Heart left ventricle (tissue), 16 donors: Measurements from ENCODE around the gene JDP2. TPM values are rescaled to one million over a fixed set of nuclear protein-coding genes. Genes with fewer than 3 reads are reported as not detected.

Experiments used
- ATAC-seq, 4 donors: fragments of 200-7000 bp; cut with Tn5 transposase; one replicate each; pipeline ENCODE4 v1.9.1; 2020 to 2022; ENCODE audit warnings: moderate library complexity in 4 of 4, mild to moderate bottlenecking in 3 of 4, moderate number of reproducible peaks in 1 of 4
- DNase-seq, 5 donors: peaks; one replicate each; pipeline ENCODE4 v3.0.0-alpha.2; 2020
- H3K27ac ChIP-seq, 12 donors: fragments of 200-600 bp; sonication (generic) in 4 of 12; one replicate each; pipeline versions ENCODE4 v1.5.0 to v1.8.0; 2016 to 2022; ENCODE audit warnings: mild to moderate bottlenecking in 2 of 12
- H3K27me3 ChIP-seq, 9 donors: fragments of 200-600 bp; sonication (generic) in 2 of 9; one replicate each; pipeline versions ENCODE4 v1.5.1 to v1.8.0; 2016 to 2022; ENCODE audit warnings: mild to moderate bottlenecking in 3 of 9
- H3K36me3 ChIP-seq, 9 donors: fragments of 200-600 bp; sonication (generic) in 2 of 9; one replicate each; pipeline versions ENCODE4 v1.5.0 to v1.8.0; 2018 to 2022; ENCODE audit warnings: mild to moderate bottlenecking in 2 of 9
- H3K4me1 ChIP-seq, 12 donors: fragments of 200-600 bp; sonication (generic) in 4 of 12; one replicate each; pipeline versions ENCODE4 v1.5.0 to v1.8.0; 2016 to 2022; ENCODE audit warnings: mild to moderate bottlenecking in 3 of 12
- H3K4me3 ChIP-seq, 12 donors: fragments of 200-600 bp; sonication (generic) in 4 of 12; one replicate each; pipeline versions ENCODE4 v1.5.0 to v1.8.0; 2017 to 2022; ENCODE audit warnings: mild to moderate bottlenecking in 9 of 12, moderate library complexity in 4 of 12
- H3K9me3 ChIP-seq, 12 donors: fragments of 200-600 bp; sonication (generic) in 4 of 12; one replicate each; pipeline versions ENCODE4 v1.5.0 to v1.8.0; 2016 to 2022; ENCODE audit warnings: mild to moderate bottlenecking in 1 of 12
- POLR2A ChIP-seq, 2 donors: fragments of 450-650 bp; IDR thresholded peaks; one replicate each; pipeline ENCODE4 v1.6.1; 2017; ENCODE audit warnings: antibody characterized with exemption in 2 of 2, mild to moderate bottlenecking in 2 of 2, moderate library complexity in 2 of 2
- WGBS, 4 donors: extraction: QIAGEN DNeasy Blood & Tissue Kit in 2 of 4; methylation state at CpG; one replicate each; pipeline versions ENCODE4 v1.1.5 to v1.1.7; 2013 to 2018; 5-methylcytosine and 5-hydroxymethylcytosine counted together
- intact Hi-C, 10 donors: fragments of 100-400 bp; cut with DNase I; formaldehyde crosslinking; loops; one replicate each; pipeline versions ENCODE4 v1.11.1 to v1.14.2; 2022
- polyA plus RNA-seq, 2 donors: library from polyadenylated mRNA; stranded (reverse); fragments of 200-250 nt; gene quantifications; one replicate each; pipeline ENCODE4 v1.2.3, GENCODE V29; 2013
- total RNA-seq, 9 donors: library from RNA; depleted of rRNA in 2 of 9; stranded (reverse); fragments of >200 nt in 2 of 9; fragmentation: NEBNext Ultra II Directional in 3 of 9; extraction: Animal tissue kit (Norgen Biotek cat#: 25700) in 3 of 9; gene quantifications; one replicate each; pipeline versions ENCODE4 v1.1.0 to v1.2.4, GENCODE V29; 2016 to 2023
- TF ChIP-seq, protein P1 (sequence below), 12 donors: fragments of 200-600 bp; sonication (generic) in 4 of 12; IDR thresholded peaks; one replicate each; pipeline versions ENCODE4 v1.5.0 to v1.8.0; 2018 to 2022; ENCODE audit warnings: antibody characterized with exemption in 12 of 12, mild to moderate bottlenecking in 5 of 12
- donor health status: ischemic (EF 13 %, LVEDD 7.1; RV severe dilation, severe dysfunction).
- donor health status: healthy with polysubstance abuse.
- donor health status: DM: no; HTN: yes; CAD: no.
- donor health status: DM: no; HTN: no; CAD: no.
- donor health status: ischemic (EF 25% LVEDD 6.9; RV normal size, moderate dysfunction).
- donor health status: ischemic (EF 25% LVEDD 5.7; RV mildly dilated, moderate dysfunction).
- donor health status: healthy.
- donor health status: DM: yes; HTN: yes; CAD: no.
- donor health status: ischemic (EF 35%, LVEDD 5.7; RV mildly dilated, moderate dysfunction).
- donor health status: nonischemic (EF 11% LVEDD 7.7; RV severe dilation, severe dysfunction).
- donor health status: DM: yes; HTN: yes; CAD: no.
- donor health status: PGD.
- donor health status: ischemic (EF 29% LVEDD 5.4; RV normal size, mild dysfunction).
- donor health status: nonischemic (EF 23%, LVEDD 6.1; RV moderate dilation, normal function).

Gene JDP2
- total and polyA plus RNA-seq, 11 donors, result 12.2 to 72.6 (median 28.1) TPM

DNA sequence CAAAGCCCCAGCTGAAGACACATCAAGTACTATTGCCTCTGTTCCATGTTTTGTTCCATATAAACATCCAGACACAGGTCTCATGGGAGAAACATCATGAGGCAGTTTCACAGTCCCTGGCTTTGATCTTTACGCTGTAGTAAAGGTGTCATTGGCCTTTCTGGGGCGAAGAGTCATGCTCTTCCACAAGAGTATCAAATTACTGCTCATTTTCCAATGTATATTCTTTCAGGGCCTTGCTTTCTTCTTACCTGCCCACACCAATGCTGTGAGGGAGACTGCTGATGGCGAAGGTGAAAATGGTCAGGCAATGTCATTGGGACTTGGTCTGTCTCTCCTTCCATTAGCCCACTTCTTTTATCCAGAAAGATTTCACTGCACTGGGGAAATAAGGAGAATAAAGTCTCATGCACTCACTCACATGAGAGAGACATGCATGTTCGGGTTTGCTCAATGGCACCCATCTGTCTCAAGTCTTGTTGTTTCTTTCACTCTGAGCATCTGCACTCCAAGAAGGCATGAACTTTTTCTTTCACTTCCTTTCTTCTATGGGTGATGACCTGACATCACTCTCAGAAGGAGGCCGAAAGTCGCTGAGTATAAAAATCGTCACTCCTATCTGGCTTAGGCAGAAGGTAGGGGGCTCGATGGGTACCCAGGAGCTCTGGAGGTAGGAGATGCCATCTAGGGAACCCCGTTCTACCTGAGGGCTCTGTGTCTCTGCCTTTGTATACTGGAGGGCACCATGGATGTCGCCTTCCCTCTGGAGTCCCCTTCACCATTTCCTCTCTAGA is 1.3 kb upstream of the JDP2 start:
- Histone ChIP-seq H3K4me1 (peaks cover 4 to 61% (median 42%) of the 10 kb centered on the region in 12 donors), H3K27me3 (no peaks in the 10 kb centered on the region), H3K9me3 (peaks cover 0 to 11% (median 0%) of the 10 kb centered on the region in 12 donors), H3K27ac (peak overlapping the region; percentile 75 to 98 (median 95)), H3K4me3 (peak overlapping the region; percentile 18 to 93 (median 75)), H3K36me3 (peaks cover 0 to 2% (median 0%) of the 10 kb centered on the region in 9 donors)
- DNase-seq (no peak), ATAC-seq (peak in 3 of 4 donors; percentile 1)
- WGBS, 4 donors, result 84 to 90% (median 88%) methylated on average over 10 of the region's 10 CpGs
- intact Hi-C loops, result loop anchor here in 8 of 10 donors (1.0 to 10.0 kb wide), 7 partner anchors 26 to 302 kb away; partner anchors contain the start of gene NEK9 (in 1 of the 8)
- TF ChIP-seq POLR2A (IDR thresholded peaks at IDR 0.05), result no peak
- TF ChIP-seq, protein P1, sequence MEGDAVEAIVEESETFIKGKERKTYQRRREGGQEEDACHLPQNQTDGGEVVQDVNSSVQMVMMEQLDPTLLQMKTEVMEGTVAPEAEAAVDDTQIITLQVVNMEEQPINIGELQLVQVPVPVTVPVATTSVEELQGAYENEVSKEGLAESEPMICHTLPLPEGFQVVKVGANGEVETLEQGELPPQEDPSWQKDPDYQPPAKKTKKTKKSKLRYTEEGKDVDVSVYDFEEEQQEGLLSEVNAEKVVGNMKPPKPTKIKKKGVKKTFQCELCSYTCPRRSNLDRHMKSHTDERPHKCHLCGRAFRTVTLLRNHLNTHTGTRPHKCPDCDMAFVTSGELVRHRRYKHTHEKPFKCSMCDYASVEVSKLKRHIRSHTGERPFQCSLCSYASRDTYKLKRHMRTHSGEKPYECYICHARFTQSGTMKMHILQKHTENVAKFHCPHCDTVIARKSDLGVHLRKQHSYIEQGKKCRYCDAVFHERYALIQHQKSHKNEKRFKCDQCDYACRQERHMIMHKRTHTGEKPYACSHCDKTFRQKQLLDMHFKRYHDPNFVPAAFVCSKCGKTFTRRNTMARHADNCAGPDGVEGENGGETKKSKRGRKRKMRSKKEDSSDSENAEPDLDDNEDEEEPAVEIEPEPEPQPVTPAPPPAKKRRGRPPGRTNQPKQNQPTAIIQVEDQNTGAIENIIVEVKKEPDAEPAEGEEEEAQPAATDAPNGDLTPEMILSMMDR (IDR thresholded peaks at IDR 0.05), result no peak

DNA sequence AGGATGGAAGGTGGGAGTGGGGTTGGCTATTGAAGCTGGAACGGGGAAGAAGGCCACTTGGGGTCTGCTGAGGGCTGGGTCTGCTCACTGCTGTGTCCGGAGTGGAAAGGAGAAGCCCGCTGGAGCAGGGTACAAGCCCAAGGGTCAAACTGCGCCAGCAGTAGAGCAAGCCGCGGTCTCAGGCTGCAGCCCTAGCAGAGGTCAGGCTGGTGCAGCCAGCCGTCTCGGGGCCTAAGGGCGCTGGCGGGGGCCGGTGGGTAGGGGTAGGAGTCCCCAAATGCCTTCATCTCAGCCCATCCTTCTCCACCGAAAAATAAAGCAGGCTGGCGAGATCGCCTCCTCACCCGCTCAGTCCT is 718 bp upstream of the JDP2 start:
- WGBS, 4 donors, result 24 to 39% (median 36%) methylated on average over 15 of the region's 15 CpGs
- DNase-seq (peak in 2 of 5 donors; percentile 51 to 54), ATAC-seq (peak; percentile 32 to 43 (median 38))
- peaks cover 0 to 11% (median 0%) of the 10 kb centered on the region in 12 donors for H3K9me3 ChIP-seq
- TF ChIP-seq, protein P1 (IDR thresholded peaks at IDR 0.05), result no peak
- no peak for TF ChIP-seq POLR2A (IDR thresholded peaks at IDR 0.05)
- H3K27me3 ChIP-seq, result no peaks in the 10 kb centered on the region
- H3K4me3 ChIP-seq, result peak overlapping the region; percentile 18 to 93 (median 75)
- intact Hi-C loops, result loop anchor here in 8 of 10 donors (1.0 to 10.0 kb wide), 7 partner anchors 26 to 302 kb away; partner anchors contain the start of gene NEK9 (in 1 of the 8)
- peaks cover 4 to 62% (median 47%) of the 10 kb centered on the region in 12 donors for H3K4me1 ChIP-seq
- peaks cover 0 to 8% (median 4%) of the 10 kb centered on the region in 9 donors for H3K36me3 ChIP-seq
- H3K27ac ChIP-seq, result peak overlapping the region; percentile 75 to 98 (median 95)

DNA sequence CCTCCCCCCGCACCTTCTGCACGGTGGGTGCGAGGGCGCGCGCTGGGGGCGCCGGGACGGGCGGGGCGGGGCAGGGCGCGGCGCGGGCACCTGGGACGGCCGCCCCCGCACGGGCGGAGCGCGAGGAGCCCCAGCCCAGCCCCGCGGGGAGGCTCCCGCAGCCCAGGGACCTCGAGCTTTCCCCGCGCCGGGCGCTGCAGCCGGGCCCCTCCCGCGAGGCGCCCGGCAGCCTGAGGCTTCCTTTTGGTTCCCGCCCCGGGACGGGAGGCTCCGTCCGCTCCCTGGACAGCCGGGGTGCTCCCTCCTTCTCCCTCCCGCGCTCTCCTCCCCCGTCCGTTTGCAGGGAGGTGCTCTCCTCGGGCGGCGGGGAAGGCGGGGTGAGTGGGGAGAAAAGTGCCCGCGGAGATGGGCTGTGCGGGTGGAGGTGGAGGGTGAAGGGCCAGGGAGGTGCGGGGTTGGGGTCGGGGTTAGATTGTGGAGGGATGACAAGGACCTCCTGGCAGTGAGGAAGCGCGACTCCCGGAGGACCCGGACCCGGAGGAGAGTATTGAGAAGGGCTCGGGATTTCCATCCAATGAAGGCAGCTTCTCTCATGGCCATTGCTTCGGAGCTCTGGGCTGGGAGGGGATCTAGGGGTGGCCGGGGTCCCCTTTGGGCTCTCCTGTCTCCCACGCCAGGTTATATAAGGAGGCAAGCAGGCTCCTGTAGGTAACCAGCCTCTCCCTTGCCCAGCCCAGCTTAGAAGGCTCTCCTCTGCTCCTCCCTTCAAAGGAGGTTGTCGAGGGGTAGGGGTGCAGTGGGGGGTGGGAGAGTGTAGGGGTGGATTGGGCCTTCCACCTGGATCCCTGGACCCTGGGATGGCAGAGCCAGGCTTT is 645 bp downstream of the JDP2 start:
- Histone ChIP-seq H3K36me3 (peaks cover 0 to 21% (median 17%) of the 10 kb centered on the region in 9 donors), H3K9me3 (peaks cover 0 to 11% (median 0%) of the 10 kb centered on the region in 12 donors), H3K4me3 (peak overlapping the region; percentile 47 to 96 (median 78)), H3K4me1 (peaks cover 4 to 59% (median 50%) of the 10 kb centered on the region in 12 donors), H3K27ac (peak overlapping the region; percentile 56 to 93 (median 88)), H3K27me3 (no peaks in the 10 kb centered on the region)
- intact Hi-C loops, result loop anchor here in 8 of 10 donors (1.0 to 10.0 kb wide), 7 partner anchors 22 to 304 kb away; partner anchors contain the start of gene NEK9 (in 1 of the 8)
- no peak for TF ChIP-seq POLR2A (IDR thresholded peaks at IDR 0.05)
- TF ChIP-seq, protein P1 (IDR thresholded peaks at IDR 0.05), result no peak
- DNase-seq, result peak; percentile 60 to 80 (median 72)
- WGBS, 4 donors, result 1 to 2% (median 1%) methylated on average over 18 to 64 of the region's 64 CpGs
- peak in 3 of 4 donors; percentile 14 to 42 (median 26) for ATAC-seq
